Medulla oblongata (tissue), 1 donor: ENCODE results near the gene AP3D1.

Experiments used
- DNase-seq: peaks from one replicate; pipeline ENCODE4 v3.0.0-alpha.2; 2015; ENCODE audit errors: extremely low spot score

AP3D1 gene

DNA sequence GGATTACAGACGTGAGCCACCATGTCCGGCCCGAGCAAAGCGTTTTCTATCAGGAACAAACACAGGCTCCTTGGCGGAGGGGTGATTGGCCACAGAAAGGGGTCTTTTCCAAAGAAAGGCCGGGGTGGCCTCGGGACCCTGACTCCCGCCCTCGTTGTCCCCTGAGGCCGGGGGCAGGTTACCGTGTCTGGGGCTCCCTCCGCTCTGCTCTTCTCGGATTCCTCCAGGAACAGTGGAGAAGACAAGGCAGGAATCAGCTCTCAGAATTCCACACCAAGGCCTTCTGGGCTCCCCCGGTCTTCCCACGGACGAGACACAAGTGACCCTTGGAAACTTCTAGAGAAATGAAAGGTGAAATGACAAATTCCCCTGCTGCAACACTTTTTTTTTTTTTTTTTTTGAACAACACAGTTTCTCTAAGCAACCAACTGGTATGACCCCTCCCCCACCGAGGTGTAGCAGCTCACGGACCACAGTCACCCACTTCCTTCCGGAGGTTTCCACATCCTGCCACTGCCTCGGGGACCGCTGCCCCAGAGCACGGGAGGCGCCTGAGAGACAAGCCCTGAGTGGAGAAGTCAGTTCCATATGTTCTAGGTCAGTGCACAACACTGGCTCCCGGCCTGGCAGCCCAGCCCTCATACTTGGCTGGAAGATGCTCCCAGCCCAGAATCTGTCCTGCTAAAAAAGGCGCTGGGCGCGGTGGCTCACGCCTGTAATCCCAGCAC, 66.2 kb downstream of the AP3D1 start:
- peak; percentile 41 for DNase-seq

- DNase-seq: no peak
These were observed 68.1 kb downstream of the AP3D1 start for GRCh38 chr19:2083174-2083854.

- DNase-seq: no peak
These were observed 69.2 kb downstream of the AP3D1 start for GRCh38 chr19:2081873-2082810.

- DNase-seq: no peak
These were observed 70.9 kb downstream of the AP3D1 start for GRCh38 chr19:2080336-2080988.

DNA sequence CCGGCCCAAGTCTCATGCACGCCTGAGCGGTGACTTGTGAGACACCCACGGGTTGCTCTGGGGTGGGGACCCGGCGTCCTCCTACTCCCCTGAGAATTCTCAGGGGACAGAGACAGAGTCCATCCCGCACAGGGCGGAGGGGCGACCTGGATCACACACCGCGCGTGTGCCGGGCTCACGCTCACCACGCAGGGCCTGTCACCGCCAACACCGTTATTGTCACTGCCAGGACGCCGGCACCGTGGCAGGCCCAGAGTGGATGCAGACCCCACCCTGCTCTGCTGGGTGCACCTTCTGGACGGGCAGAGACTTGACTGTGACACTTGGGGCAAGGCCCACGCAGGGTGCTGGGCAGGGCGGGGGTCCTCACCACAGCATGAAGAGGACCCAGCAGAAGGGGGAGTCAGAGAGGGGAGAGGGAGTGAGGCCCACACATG, 71.5 kb downstream of the AP3D1 start:
- DNase-seq: no peak

GRCh38 chr19:2079076-2079864, 72.1 kb downstream of the AP3D1 start:
- DNase-seq: no peak

DNA sequence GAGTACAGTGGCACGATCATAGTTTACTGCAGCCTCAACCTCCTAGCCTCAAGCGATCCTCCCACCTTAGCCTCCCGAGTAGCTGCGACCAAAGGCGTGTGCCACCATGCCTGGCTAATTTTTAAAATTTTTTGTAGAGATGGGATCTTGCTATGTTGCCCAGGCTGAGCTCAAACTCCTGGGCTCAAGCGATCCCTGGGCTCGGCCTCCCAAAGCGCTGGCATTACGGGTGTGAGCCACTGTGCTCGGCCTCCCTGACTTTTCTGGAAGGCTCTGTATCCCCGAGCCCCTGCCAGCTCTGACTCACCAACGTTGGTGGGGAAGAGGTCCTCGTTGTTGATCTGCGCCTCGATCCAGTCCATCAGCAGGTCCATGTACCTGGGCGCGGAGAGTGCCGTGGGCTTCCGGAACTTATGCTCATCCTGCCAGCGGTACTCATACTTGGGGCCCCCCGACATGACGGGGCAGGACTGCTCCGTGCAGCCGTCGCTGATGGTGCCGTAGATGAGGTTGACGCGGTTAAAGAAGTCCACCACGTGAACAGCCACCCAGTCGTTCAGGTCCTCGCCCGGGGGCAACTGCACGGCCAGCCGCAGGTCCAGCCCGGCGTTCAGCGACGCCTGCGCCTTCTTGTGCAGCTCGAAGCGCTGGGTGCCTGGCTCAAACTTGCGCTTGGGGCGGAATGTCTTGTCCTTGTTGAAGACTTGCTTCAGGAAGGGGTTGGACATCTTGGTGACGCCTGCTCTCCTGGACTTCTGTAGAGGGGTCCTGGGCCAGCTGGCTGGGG, 73.3 kb downstream of the AP3D1 start:
- no peak for DNase-seq

GRCh38 chr19:2077398-2077797, 74.0 kb downstream of the AP3D1 start:
- DNase-seq: no peak

DNA sequence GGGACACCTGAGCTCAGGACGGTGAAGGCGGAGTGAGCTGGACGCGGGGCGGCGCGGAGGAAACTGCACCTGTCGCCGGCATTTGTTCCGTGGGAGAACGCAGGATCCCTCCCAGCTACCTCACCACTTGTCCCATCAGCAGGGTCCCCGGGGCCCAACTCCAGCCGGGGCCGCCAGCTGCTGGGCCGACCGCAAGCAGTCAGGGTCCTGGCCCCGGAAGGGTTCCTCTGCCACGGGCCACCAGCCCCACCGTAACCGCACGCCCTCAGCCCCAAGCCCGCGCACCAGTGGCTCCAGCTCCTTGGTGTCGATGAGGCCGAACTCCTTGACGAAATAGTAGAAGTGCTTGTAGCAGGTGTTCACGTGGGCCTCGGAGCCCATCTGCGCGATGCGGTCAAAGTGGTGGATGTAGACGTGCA, 74.8 kb downstream of the AP3D1 start:
- no peak for DNase-seq

DNA sequence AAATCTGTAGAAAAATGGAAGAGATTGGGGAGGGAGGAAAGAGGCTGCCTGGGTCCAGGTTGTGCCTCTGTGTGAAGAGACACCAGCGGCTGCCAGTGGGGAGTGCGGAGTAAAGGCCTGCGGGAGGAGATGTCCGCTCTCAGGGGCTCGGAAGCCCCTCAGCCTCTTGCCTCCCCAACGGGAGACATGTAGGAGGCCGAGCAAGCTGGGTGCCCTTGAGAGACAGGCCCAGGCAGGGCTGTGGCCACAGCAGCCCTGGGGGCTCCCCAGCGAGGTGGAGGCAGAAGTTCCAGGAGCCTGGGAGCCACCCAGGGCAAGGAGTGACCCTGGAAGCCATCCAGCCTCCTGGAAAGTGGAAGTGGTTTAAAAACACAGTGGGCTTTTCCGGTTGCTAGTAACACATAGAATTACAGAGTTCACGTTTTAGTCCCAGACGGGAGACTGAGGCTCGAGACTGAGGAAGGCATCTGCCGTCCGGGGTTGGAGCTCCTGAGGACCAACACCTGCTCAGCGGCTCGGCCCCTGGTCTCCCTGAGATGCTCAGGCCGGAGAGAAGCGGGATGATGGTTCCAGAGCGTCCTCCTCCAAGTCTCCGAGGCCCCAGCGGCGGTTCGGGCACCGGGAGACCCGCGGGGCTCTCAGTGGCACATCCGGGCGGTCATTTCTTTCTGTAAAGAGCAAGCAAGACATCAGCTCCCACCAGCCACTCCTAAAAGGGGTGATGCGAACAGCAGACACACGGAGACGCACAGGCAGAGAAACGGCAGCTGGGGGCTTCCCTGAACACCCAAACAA, 78.4 kb downstream of the AP3D1 start:
- DNase-seq: no peak

DNA sequence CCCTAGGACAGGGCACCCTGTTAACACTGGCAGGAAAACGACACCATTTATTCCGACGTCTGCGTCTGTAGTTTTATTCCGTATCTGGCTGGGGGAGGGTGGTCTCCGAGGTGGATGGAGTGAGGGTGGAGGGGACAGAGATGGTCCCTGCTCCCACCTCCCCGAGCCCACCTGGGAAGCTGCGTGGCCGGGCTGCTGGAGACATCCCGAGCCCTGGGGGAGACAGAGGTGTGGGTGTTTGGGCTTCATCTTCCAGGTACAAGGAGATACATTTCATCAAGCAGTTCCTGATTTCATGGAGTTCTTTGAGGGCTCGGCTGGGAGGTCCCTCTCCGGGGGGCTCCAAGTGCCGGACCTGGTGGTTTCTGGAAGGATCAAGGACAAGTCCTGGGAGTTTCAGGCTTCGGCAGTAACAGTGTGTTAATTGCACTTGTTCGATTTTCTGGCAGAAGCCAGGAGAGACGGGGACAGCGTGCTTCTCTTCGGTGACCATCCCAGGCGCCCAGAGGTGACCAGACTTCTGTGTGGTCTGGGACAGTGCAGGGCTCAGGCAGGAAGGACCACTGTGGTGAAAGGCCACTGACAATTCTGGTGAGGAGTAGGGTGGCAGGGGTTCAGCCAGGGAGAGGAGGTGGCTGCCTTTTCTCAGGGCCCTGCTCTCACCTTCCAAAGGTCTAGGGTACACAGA, 80.2 kb downstream of the AP3D1 start:
- no peak for DNase-seq

GRCh38 chr19:2070436-2070827, 80.9 kb downstream of the AP3D1 start:
- DNase-seq: no peak

DNA sequence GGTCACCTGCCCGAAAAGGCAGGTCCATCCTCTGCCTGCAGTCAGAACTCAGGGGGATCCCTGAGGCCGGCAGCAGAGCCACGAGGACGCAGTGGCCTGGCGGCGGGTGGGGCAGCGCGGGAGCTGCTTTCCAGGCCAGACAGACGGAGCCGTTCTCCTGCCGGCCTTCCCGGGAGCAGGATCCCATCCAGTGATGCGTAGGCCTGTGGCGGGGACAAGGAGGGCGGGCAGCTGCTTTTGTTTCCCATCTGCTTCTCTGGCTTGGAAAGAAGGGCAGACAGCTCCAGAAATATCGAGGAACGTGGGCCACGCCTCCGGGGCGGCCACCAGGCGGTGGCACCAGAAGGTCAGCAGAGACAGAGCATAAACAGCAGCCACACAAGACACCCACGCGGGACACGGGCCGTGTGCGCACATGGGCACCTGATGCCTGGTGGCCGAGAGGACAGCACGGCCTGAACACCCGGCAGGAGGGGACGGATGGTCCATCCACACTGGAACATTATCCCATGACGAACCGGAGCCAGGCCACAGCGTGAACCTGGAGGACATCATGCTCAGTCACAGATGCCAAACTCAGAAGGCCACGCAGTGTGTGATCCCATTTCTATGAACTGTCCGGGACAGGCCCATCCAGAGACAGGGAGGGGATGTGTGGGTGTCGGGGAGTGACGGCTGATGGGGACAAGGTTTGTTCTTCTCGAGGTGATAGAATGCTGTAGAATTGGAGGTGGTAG, 86.4 kb downstream of the AP3D1 start:
- peak; percentile 75 for DNase-seq

GRCh38 chr19:2064395-2064787, 87.0 kb downstream of the AP3D1 start:
- DNase-seq: no peak

DNA sequence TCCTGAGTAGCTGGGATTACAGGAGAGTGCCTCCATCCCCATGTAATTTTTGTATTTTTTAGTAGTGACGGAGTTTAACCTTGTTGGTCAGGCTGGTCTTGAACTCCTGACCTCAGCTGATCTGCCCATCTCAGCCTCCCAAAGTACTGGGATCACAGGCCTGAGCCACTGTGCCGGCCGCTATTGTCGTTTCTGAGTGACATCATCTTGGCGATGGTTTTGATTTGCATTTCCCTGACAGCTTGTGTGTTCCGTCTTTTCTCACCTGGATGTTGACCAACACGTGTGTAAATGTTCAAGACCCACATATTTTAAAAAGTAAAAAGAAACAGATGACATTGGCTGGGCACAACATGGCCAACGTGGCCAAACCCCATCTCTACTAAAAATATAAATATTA, 87.5 kb downstream of the AP3D1 start:
- no peak for DNase-seq

- DNase-seq: no peak
These were observed 88.6 kb downstream of the AP3D1 start for GRCh38 chr19:2062770-2063169.

DNA sequence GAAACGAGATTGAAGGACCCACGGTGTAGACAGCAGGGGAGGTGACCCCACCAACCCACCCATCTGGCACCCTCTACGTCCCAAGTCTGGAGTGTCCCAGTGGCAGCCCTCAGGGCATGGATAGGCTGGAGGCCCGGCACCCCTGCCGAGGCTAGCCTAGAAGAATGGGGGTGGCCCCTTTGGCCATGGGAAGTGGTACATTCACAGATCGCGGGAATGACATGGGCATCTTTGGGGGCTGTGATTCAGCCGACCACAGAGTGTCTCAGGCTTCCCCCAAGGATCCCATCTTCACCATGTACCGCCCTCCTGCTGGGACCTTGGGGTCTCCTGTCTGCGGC, 89.0 kb downstream of the AP3D1 start:
- DNase-seq: no peak
